B cell (primary cell): ENCODE results near the gene FITM1. TPM values are rescaled to one million over a fixed set of nuclear protein-coding genes. Genes with fewer than 3 reads are reported as not detected.

ENCODE experiments used
- ATAC-seq: fragments of 200-7000 bp; cut with Tn5 transposase; one replicate; pipeline ENCODE4 v1.10.0; 2021; ENCODE audit warnings: low read depth, mild to moderate bottlenecking, moderate number of reproducible peaks, moderate library complexity
- CTCF ChIA-PET: fragments of 350-600 bp; sonication (Branson Sonifier 250); formaldehyde crosslinking; loops from one replicate; lab custom pipeline; 2021; ENCODE audit warnings: antibody characterized with exemption, inconsistent platforms; lab: Charles Lee
- POLR2A ChIA-PET: fragments of 350-600 bp; sonication (Branson Sonifier 250); formaldehyde crosslinking; loops from one replicate; lab custom pipeline; 2021; ENCODE audit warnings: antibody characterized with exemption; lab: Charles Lee
- DNase-seq: peaks from one replicate; pipeline ENCODE4 v3.0.0; 2013
- H2AFZ ChIP-seq: 2 replicates; pipeline ENCODE4 v1.6.1; 2012; ENCODE audit warnings: mild to moderate bottlenecking, low read depth, low read length; ENCODE audit not compliant: insufficient read depth, poor library complexity, severe bottlenecking
- H3K27ac ChIP-seq, 2 donors: 1 replicate in 1 of 2; 2 replicates in 1 of 2; pipeline ENCODE4 v1.5.1; 2012 to 2013; ENCODE audit warnings: low read length in 2 of 2, mild to moderate bottlenecking in 2 of 2, moderate library complexity in 1 of 2
- H3K27me3 ChIP-seq, 4 experiments: fragments of 200-600 bp in 1 of 4; sonication (generic) in 1 of 4; replicated peaks in 1 of 4; 1 replicate in 2 of 4; 2 replicates in 2 of 4; pipeline versions ENCODE4 v1.6.1 to v1.7.0; 2013 to 2016; ENCODE audit warnings: low read length in 3 of 4, mild to moderate bottlenecking in 2 of 4, mixed read lengths in 1 of 4, moderate library complexity in 1 of 4; ENCODE audit not compliant: insufficient read depth in 4 of 4, control insufficient read depth in 3 of 4; ENCODE audit errors: control extremely low read depth in 1 of 4
- H3K36me3 ChIP-seq, 2 experiments: replicated peaks in 1 of 2; 1 replicate in 1 of 2; 2 replicates in 1 of 2; pipeline versions ENCODE4 v1.6.1 to v1.7.1; 2013; ENCODE audit warnings: low read length in 1 of 2; ENCODE audit not compliant: insufficient read depth in 2 of 2, control insufficient read depth in 1 of 2; ENCODE audit errors: control extremely low read depth in 1 of 2, extremely low read depth in 1 of 2
- H3K4me1 ChIP-seq, 2 donors: fragments of 200-600 bp in 1 of 2; sonication (generic) in 1 of 2; 1 replicate in 1 of 2; 2 replicates in 1 of 2; pipeline versions ENCODE4 v1.5.1 to v1.6.1; 2013 to 2017; ENCODE audit warnings: low read length in 2 of 2; ENCODE audit not compliant: control insufficient read depth in 2 of 2, insufficient read depth in 2 of 2
- H3K4me2 ChIP-seq: replicated peaks from 2 replicates; pipeline ENCODE3; 2012; ENCODE audit warnings: mild to moderate bottlenecking, low read depth, low read length; ENCODE audit not compliant: poor library complexity, severe bottlenecking
- H3K4me3 ChIP-seq, 5 experiments: fragments of 200-600 bp in 1 of 5; sonication (generic) in 1 of 5; 1 replicate in 3 of 5; 2 replicates in 2 of 5; pipeline versions ENCODE4 v1.5.1 to v1.7.0; 2011 to 2016; ENCODE audit warnings: low read length in 4 of 5, mild to moderate bottlenecking in 4 of 5, low read depth in 2 of 5, control low read depth in 1 of 5, moderate library complexity in 1 of 5; ENCODE audit not compliant: insufficient read depth in 1 of 5; ENCODE audit errors: control extremely low read depth in 1 of 5, extremely low read depth in 1 of 5
- H3K79me2 ChIP-seq: fragments of 200-600 bp; sonication (generic); one replicate; pipeline ENCODE4 v1.6.0; 2016; ENCODE audit warnings: low read length; ENCODE audit not compliant: control insufficient read depth, insufficient read depth
- H3K9ac ChIP-seq: fragments of 200-600 bp; sonication (generic); 2 replicates; pipeline ENCODE4 v1.6.1; 2017; ENCODE audit warnings: mild to moderate bottlenecking, low read length, moderate library complexity
- H3K9me3 ChIP-seq, 3 donors: one replicate each; pipeline versions ENCODE4 v1.6.1 to v1.7.1; 2013; ENCODE audit warnings: low read length in 2 of 3; ENCODE audit not compliant: control insufficient read depth in 2 of 3, insufficient read depth in 1 of 3; ENCODE audit errors: control extremely low read depth in 1 of 3
- H4K20me1 ChIP-seq: 2 replicates; pipeline ENCODE4 v1.6.0; 2012; ENCODE audit warnings: mild to moderate bottlenecking, low read length; ENCODE audit not compliant: insufficient read depth, control insufficient read depth, poor library complexity, severe bottlenecking
- H3K27ac Mint-ChIP-seq: one replicate; pipeline ENCODE4 v1.8.0; 2021; ENCODE audit warnings: mixed read lengths
- H3K27me3 Mint-ChIP-seq: one replicate; pipeline ENCODE4 v1.8.0; 2021; ENCODE audit warnings: mixed read lengths
- H3K4me1 Mint-ChIP-seq: one replicate; pipeline ENCODE4 v1.8.0; 2021; ENCODE audit warnings: mixed read lengths
- H3K4me3 Mint-ChIP-seq: one replicate; pipeline ENCODE4 v1.8.0; 2021; ENCODE audit warnings: mixed read lengths
- H3K9me3 Mint-ChIP-seq: one replicate; pipeline ENCODE4 v1.8.0; 2022; ENCODE audit warnings: mixed read lengths; ENCODE audit not compliant: insufficient read depth
- CTCF ChIP-seq: fragments of 200-600 bp; IDR thresholded peaks from one replicate; pipeline ENCODE4 v1.8.0; 2022; ENCODE audit warnings: antibody characterized with exemption, mild to moderate bottlenecking
- EZH2 ChIP-seq: IDR thresholded peaks from 2 replicates; pipeline ENCODE4 v1.6.1; 2012; ENCODE audit warnings: borderline replicate concordance, low read depth, mild to moderate bottlenecking, moderate library complexity, low read length; ENCODE audit not compliant: insufficient read depth, poor library complexity, severe bottlenecking
- WGBS: methylation state at CpG from one replicate; pipeline ENCODE4 v1.1.5; 2013; ENCODE audit warnings: missing lambda C conversion rate; ENCODE audit not compliant: insufficient coverage; 5-methylcytosine and 5-hydroxymethylcytosine counted together
- intact Hi-C: fragments of 100-400 bp; cut with micrococcal nuclease; formaldehyde crosslinking; loops from one replicate; pipeline ENCODE4 v1.10.0; 2022
- polyA plus RNA-seq: library from polyadenylated mRNA; depleted of rRNA; stranded (reverse); fragments of >200 nt; gene quantifications from 2 replicates; pipeline ENCODE4 v1.2.3, GENCODE V29; 2012
- total RNA-seq, 2 donors: library from RNA; stranded (reverse); fragments of 120-200 nt in 1 of 2; gene quantifications; 1 replicate in 1 of 2; 2 replicates in 1 of 2; pipeline versions ENCODE4 v1.2.3 to v1.2.4, GENCODE V29; 2013 to 2022

The FITM1 gene
- total and polyA plus RNA-seq, 2 donors (not counting 1 experiment from before 2014, with no cell fraction given): 2.6 to 3.3 TPM

DNA sequence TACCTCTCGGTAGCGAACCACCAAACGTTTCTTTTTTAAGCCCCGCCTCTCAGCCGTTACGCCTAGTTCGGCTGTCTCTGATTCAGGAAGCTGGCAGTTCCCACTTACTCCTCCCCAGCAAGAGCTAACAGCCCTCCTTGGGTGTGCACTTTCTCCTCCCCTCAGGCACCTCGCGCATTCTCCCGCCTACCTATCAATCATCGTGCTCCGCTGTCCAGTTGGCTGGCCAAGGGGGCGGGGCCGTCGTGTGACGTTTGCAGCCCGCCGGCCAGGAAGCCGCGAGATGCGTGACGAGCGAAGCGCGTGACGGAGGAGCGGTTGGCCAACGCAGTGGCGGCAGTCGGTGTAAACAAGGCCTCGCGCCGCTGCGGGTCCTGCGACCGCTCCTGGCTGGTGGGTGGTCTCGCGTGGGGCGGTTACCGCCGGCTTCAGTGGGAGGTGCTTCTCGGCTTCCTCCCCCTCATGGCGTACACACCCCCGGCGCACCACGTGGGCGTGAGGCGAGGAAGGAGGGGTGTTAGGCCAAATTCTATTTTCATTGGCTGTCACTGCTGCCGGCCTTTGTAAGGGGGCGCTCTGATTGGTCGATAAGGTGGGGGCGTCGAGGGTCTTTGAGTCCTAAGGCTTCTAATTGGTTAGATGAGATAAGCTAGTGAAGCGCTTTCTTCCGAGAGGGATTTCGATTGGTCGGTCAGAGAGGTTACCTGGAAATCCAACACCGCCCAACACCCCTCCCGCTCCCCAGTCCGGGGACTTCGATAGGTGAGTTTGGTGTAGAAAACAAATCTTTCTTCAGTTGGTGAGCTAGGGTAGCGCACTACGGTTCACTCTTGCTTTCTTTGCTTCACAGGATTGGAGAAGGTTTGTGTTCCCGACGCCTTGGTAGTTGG, 15.7 kb upstream of the FITM1 start, which contains the start of the genes DCAF11 and NRL:
TSS of gene DCAF11 (plus strand) at position 246 of the 890 bp plus-strand sequence. CDS start 818 bp downstream, outside the sequence.
TSS of gene NRL (minus strand) at position 418 of the 890 bp plus-strand sequence. CDS start 32,101 bp downstream, outside the sequence.
- Mint-ChIP-seq H3K4me1 (peaks cover 26% of the 10 kb centered on the region), H3K27ac (peak within 1 kb of the TSS; percentile 100), H3K4me3 (peak within 1 kb of the TSS; percentile 93), H3K9me3 (no peaks in the 10 kb centered on the region), H3K27me3 (no peaks in the 10 kb centered on the region)
- Histone ChIP-seq H4K20me1 (peaks cover 13% of the 10 kb centered on the region), H3K79me2 (peaks cover 45% of the 10 kb centered on the region), H2AFZ (peak within 1 kb of the TSS; percentile 82), H3K4me2 (peak within 1 kb of the TSS; percentile 95), H3K4me1 (peaks cover 17 to 25% of the 10 kb centered on the region in 2 donors), H3K9ac (peak within 1 kb of the TSS; percentile 98), H3K27me3 (no peaks in the 10 kb centered on the region), H3K4me3 (peak within 1 kb of the TSS; percentile 88 to 99 (median 97)), H3K27ac (peak within 1 kb of the TSS; percentile 99 to 100), H3K36me3 (peaks cover 0 to 32% of the 10 kb centered on the region in 2 experiments), H3K9me3 (no peaks in the 10 kb centered on the region)
- POLR2A ChIA-PET: interaction anchor here (0.6 to 2.9 kb wide), 23 partner anchors 8 to 1020 kb away, joined by 3 to 49 read pairs (median 4); partner anchors contain the start of genes ACIN1, CBLN3, CHMP4A and EMC9
- peak; percentile 100 for DNase-seq
- CTCF ChIA-PET: interaction anchor here (0.8 to 4.1 kb wide), 27 partner anchors 10 to 317 kb away, joined by 3 to 37 read pairs (median 6); partner anchors contain the start of genes CARMIL3, CIDEB, EMC9 and IPO4
- no peak for TF ChIP-seq EZH2
- no peak for TF ChIP-seq CTCF
- WGBS: under 1% methylated on average over 48 of the region's 65 CpGs
- intact Hi-C loops: loop anchor here (1.0 to 10.0 kb wide), 15 partner anchors 20 to 560 kb away; partner anchors contain the start of genes CHMP4A, EMC9, GMPR2 and IPO4
- peak; percentile 81 for ATAC-seq
